NCI-H1048 (cell line): ENCODE data around the gene IRX1.

Experiments
- DNase-seq: peaks from one replicate; lab custom pipeline; 2025; lab: John Stamatoyannopoulos, UW

IRX1 gene

GRCh38 chr5:3600106-3601060, 4.8 kb downstream of the IRX1 start:
- DNase-seq, result no peak

- DNase-seq, result no peak
Measured at GRCh38 chr5:3601061-3601710, 5.6 kb downstream of the IRX1 start.

- no peak for DNase-seq
Measured at GRCh38 chr5:3601911-3602782, 6.5 kb downstream of the IRX1 start.

- DNase-seq, result no peak
Measured at GRCh38 chr5:3602785-3603502, 7.3 kb downstream of the IRX1 start.

GRCh38 chr5:3604501-3604900, 8.9 kb downstream of the IRX1 start:
- no peak for DNase-seq

GRCh38 chr5:3605298-3606010, 9.8 kb downstream of the IRX1 start:
- DNase-seq, result no peak

GRCh38 chr5:3606121-3606831, 10.6 kb downstream of the IRX1 start:
- DNase-seq, result no peak

- DNase-seq, result no peak
Measured at GRCh38 chr5:3607541-3608181, 12.0 kb downstream of the IRX1 start.

GRCh38 chr5:3609120-3609681, 13.6 kb downstream of the IRX1 start:
- no peak for DNase-seq

GRCh38 chr5:3612591-3613042, 17.0 kb downstream of the IRX1 start:
- no peak for DNase-seq

GRCh38 chr5:3613726-3614125, 18.1 kb downstream of the IRX1 start:
- no peak for DNase-seq

- no peak for DNase-seq
Measured at GRCh38 chr5:3615217-3615616, 19.6 kb downstream of the IRX1 start.

GRCh38 chr5:3615829-3616228, 20.2 kb downstream of the IRX1 start:
- DNase-seq, result no peak

- no peak for DNase-seq
Measured at GRCh38 chr5:3619579-3619978, 23.9 kb downstream of the IRX1 start.

GRCh38 chr5:3622961-3623360, 27.3 kb downstream of the IRX1 start:
- no peak for DNase-seq

- no peak for DNase-seq
Measured at GRCh38 chr5:3625626-3626025, 30.0 kb downstream of the IRX1 start.

- no peak for DNase-seq
Measured at GRCh38 chr5:3634061-3634460, 38.4 kb downstream of the IRX1 start.

GRCh38 chr5:3639175-3639574, 43.5 kb downstream of the IRX1 start:
- DNase-seq, result no peak

GRCh38 chr5:3642231-3642630, 46.6 kb downstream of the IRX1 start:
- DNase-seq, result no peak
